GM12878 (cell line): ENCODE data around the gene CHAMP1. TPM values are rescaled to one million over a fixed set of nuclear protein-coding genes. Genes with fewer than 3 reads are reported as not detected.

Source experiments
- CBX3 ChIP-seq: fragments of 200-600 bp; sonication (generic); IDR thresholded peaks from 2 replicates; pipeline ENCODE4 v1.6.1; 2016; ENCODE audit warnings: low read depth, borderline replicate concordance
- CUX1 ChIP-seq: IDR thresholded peaks from 2 replicates; pipeline ENCODE4 v1.6.1; 2012; ENCODE audit warnings: improper control_type of control experiment, low read depth, low read length; ENCODE audit not compliant: insufficient replicate concordance
- E4F1 ChIP-seq: fragments of 450-650 bp; IDR thresholded peaks from 2 replicates; pipeline ENCODE4 v1.6.1; 2018; ENCODE audit warnings: borderline replicate concordance, mild to moderate bottlenecking; ENCODE audit not compliant: partially characterized antibody
- GATAD2B ChIP-seq: fragments of 450-650 bp; conservative IDR thresholded peaks from 2 replicates; pipeline ENCODE4 v1.6.1; 2017; ENCODE audit warnings: low read depth, mild to moderate bottlenecking, moderate library complexity
- IRF4 ChIP-seq: IDR thresholded peaks from 2 replicates; pipeline ENCODE4 v1.6.1; 2011; ENCODE audit warnings: low read depth, low read length
- NKRF ChIP-seq: fragments of 450-650 bp; conservative IDR thresholded peaks from 2 replicates; pipeline ENCODE4 v1.6.1; 2017; ENCODE audit warnings: mild to moderate bottlenecking, moderate library complexity
- PBX3 ChIP-seq: IDR thresholded peaks from 2 replicates; pipeline ENCODE4 v1.6.1; 2011; ENCODE audit warnings: mild to moderate bottlenecking, low read depth, low read length, moderate library complexity; ENCODE audit not compliant: insufficient replicate concordance
- PML ChIP-seq: IDR thresholded peaks from 2 replicates; pipeline ENCODE4 v1.6.1; 2012; ENCODE audit warnings: low read length, inconsistent platforms
- PRDM15 ChIP-seq: fragments of 450-650 bp; formaldehyde crosslinking; IDR thresholded peaks from 2 replicates; pipeline ENCODE4 v1.4.0; 2020; ENCODE audit warnings: mild to moderate bottlenecking, moderate library complexity
- STAT1 ChIP-seq: fragments of 450-650 bp; conservative IDR thresholded peaks from 2 replicates; pipeline ENCODE4 v1.6.1; 2014; ENCODE audit warnings: antibody characterized with exemption, mild to moderate bottlenecking
- YY1 ChIP-seq: IDR thresholded peaks from 2 replicates; pipeline ENCODE4 v1.6.1; 2011; ENCODE audit warnings: low read depth, mild to moderate bottlenecking, low read length
- polyA plus RNA-seq, 11 experiments: library from polyadenylated mRNA; depleted of rRNA in 4 of 11; unstranded in 6 of 11; stranded (reverse) in 5 of 11; fragments of >200 nt; fragmentation: Nextera tagmentation in 4 of 11; fragmentation: Illumina TruSeq in 1 of 11; extraction: Ambion mirVana in 4 of 11; extraction: Trizol in 1 of 11; gene quantifications; 1 replicate in 1 of 11; 2 replicates in 10 of 11; pipeline versions ENCODE4 v1.2.1 to v1.2.3, GENCODE V29; 2011 to 2016; ENCODE audit warnings: inconsistent platforms in 2 of 11, missing spikeins in 2 of 11, low read depth in 1 of 11
- total RNA-seq, 4 experiments: library from RNA; depleted of rRNA in 3 of 4; stranded (reverse); fragments of >200 nt in 3 of 4; fragmentation: Illumina TruSeq in 1 of 4; extraction: Trizol in 1 of 4; gene quantifications; 2 replicates each; pipeline versions ENCODE4 v1.2.1 to v1.2.3, GENCODE V29; 2013 to 2021
- TF ChIP-seq, protein P1 (sequence below): IDR thresholded peaks from 2 replicates; pipeline ENCODE4 v1.6.1; 2012; ENCODE audit warnings: low read length, inconsistent platforms

The CHAMP1 gene
- total and polyA plus RNA-seq, 10 of the 15 experiments (the other 5 are each of a cell fraction or from before 2014, with no cell fraction given) = 1.1 to 54.8 (median 23.9) TPM

- TF ChIP-seq, protein P1, sequence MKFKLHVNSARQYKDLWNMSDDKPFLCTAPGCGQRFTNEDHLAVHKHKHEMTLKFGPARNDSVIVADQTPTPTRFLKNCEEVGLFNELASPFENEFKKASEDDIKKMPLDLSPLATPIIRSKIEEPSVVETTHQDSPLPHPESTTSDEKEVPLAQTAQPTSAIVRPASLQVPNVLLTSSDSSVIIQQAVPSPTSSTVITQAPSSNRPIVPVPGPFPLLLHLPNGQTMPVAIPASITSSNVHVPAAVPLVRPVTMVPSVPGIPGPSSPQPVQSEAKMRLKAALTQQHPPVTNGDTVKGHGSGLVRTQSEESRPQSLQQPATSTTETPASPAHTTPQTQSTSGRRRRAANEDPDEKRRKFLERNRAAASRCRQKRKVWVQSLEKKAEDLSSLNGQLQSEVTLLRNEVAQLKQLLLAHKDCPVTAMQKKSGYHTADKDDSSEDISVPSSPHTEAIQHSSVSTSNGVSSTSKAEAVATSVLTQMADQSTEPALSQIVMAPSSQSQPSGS = no peak
- TF ChIP-seq YY1 = 0 out of 2 replicates have a peak, but pooled peaks have one; percentile 13
- TF ChIP-seq STAT1 = no peak
- TF ChIP-seq E4F1 = no peak
- no peak for TF ChIP-seq PBX3
- TF ChIP-seq NKRF = no peak
- no peak for TF ChIP-seq IRF4
- no peak for TF ChIP-seq CUX1
- 0 out of 2 replicates have a peak, but pooled peaks have one; percentile 27 for TF ChIP-seq GATAD2B
- no peak for TF ChIP-seq CBX3
- TF ChIP-seq PRDM15 (CRISPR knock-in tag) = no peak
- no peak for TF ChIP-seq PML
Measured at GRCh38 chr13:114339857-114340534, 25.7 kb downstream of the CHAMP1 start (continued).
